Prostate gland (tissue), 2 donors: Measurements from ENCODE around the gene SLC7A11.

Experiments
- CTCF ChIP-seq, 4 experiments: fragments of 200-600 bp in 2 of 4; fragments of 450-650 bp in 2 of 4; sonication (generic) in 2 of 4; IDR thresholded peaks; 1 replicate in 3 of 4; 2 replicates in 1 of 4; pipeline ENCODE4 v1.5.1; 2016 to 2019; ENCODE audit warnings: antibody characterized with exemption in 4 of 4, mild to moderate bottlenecking in 2 of 4, moderate library complexity in 2 of 4
- POLR2A ChIP-seq: fragments of 450-650 bp; IDR thresholded peaks from one replicate; pipeline ENCODE4 v1.6.1; 2016; ENCODE audit warnings: antibody characterized with exemption, mild to moderate bottlenecking
- POLR2AphosphoS5 ChIP-seq: sonication (generic); formaldehyde crosslinking; IDR thresholded peaks from one replicate; pipeline ENCODE4 v1.6.1; 2017; ENCODE audit warnings: antibody characterized with exemption

GRCh38 chr4:138226351-138226750 lies 15.8 kb downstream of the SLC7A11 start:
- TF ChIP-seq CTCF (IDR thresholded peaks at IDR 0.05) = no peak
- no peak for TF ChIP-seq POLR2A
- no peak for TF ChIP-seq POLR2AphosphoS5
